NCI-H146 treated with DMSO at 0.1 percent for 48 hours (cell line): ENCODE measurements around the gene KDM4F.

Experiments used
- DNase-seq: peaks from one replicate; lab custom pipeline; 2025; ENCODE audit not compliant: unreplicated experiment; lab: John Stamatoyannopoulos, UW

Gene KDM4F

GRCh38 chr11:95059046-95059445 lies 9.8 kb downstream of the KDM4F start:
- no peak for DNase-seq

- DNase-seq = no peak
Observed at GRCh38 chr11:95065336-95065735, 16.1 kb downstream of the KDM4F start.

DNA sequence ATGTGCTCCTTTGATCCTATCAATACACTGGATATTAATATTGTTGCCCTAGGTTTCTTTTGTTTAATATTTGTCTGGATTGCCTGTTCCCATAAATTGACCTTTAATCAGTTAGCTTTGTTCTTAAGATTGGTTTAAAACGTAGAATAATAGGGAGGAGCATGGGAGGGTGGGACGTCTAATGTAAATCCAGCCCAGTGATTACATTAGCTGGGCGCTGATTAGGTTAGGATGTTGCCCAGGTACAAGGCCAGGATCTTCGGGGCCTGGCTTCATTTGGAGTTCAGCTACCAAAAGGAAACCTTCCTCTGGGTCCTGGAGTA lies 17.5 kb downstream of the KDM4F start, which contains the start of gene SRSF8:
Gene SRSF8, plus strand, starts transcription at position 204 of the 323 bp plus-strand sequence. CDS start 308 bp downstream, outside the sequence.
- peak; percentile 41 for DNase-seq

DNA sequence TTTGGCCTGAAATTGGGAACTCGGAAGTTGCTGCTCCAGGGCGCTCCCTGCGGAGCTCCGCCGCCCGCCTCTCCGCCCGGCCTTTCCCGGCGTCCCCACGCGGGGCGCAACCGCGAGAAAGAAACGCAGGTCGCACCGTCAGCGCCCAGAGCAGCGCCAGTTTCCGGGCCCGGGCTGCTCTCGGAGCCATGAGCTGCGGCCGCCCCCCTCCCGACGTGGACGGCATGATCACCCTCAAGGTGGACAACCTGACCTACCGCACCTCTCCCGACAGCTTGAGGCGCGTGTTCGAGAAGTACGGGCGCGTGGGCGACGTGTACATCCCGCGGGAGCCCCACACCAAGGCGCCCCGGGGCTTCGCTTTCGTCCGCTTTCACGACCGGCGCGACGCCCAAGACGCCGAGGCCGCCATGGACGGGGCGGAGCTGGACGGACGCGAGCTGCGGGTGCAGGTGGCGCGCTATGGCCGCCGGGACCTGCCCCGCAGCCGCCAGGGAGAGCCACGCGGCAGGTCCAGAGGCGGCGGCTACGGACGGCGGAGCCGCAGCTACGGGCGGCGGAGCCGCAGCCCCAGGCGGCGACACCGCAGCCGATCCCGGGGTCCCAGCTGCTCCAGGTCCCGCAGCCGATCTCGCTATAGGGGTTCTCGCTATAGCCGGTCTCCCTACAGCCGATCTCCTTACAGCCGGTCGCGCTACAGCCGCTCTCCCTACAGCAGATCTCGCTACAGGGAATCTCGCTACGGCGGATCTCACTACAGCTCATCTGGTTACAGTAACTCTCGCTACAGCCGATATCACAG lies 18.0 kb downstream of the KDM4F start:
- peak; percentile 29 for DNase-seq

DNA sequence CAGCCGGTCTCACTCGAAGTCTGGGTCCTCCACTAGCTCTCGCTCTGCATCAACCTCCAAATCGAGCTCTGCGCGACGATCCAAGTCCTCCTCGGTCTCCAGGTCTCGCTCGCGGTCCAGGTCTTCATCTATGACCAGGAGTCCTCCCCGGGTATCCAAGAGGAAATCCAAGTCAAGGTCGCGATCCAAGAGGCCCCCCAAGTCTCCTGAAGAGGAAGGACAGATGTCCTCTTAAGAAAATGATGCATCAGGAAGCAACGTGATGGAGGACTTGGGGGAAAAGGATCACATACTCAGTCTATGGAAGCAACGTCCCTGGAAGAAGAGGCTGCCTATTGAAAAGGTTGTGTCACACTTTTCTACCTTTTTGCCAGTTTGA lies 18.6 kb downstream of the KDM4F start:
- DNase-seq = no peak

GRCh38 chr11:95068549-95068948 lies 19.3 kb downstream of the KDM4F start:
- DNase-seq = no peak

DNA sequence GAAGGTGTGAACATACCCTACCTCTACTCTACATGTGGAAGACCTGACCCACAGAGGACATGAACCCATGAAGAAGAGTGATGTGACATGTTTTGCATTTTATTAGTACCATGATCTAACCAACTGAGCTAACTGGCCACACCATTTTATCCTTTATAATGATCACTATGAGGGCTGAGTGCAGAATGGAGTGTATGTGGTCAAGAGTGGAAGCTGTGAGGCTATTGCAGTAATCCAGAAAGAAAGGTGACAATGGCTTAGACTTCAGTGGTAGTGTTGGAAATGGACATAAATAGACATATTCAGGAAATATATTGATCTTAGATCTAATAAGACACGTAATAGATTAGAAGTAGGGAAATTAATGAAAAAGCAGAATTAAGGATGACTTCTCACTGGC lies 21.2 kb downstream of the KDM4F start:
- no peak for DNase-seq

GRCh38 chr11:95072948-95073347 lies 23.7 kb downstream of the KDM4F start:
- DNase-seq = no peak

DNA sequence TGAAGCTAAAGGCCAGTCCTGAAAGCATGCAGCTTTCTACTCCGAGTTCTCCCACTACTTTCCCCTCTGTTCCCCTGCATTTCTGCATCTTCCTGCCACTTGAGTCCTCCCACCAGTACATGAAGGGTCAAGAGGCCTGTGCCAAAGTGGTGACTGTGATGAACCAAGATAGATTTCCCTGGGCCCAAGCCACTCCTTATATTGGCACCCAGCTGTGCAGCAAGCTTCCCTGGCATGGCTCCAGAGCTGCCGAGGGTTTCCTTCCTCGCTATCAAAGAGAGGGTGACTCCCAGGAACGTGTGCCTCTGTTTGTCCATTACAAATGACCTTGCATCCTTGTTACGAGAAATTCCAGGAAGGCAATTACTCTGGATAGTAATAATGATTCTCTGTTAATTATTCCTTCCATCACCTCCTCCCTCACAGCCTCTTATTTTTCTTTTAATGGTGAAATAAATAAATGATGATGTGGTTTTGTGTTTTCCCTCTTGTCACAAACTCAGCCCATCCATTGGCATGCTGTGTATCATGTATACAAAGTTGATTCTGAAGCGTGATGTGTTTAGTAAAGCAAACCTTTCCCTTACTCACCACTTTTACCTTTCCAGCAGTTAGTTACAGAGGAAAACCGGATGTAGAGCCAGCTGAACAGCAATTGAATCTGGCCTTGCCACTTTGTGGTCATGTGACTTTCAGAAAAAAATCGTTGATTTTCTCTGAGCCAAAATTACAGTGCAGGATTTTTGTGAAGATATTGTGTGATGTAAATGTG lies 25.8 kb downstream of the KDM4F start:
- no peak for DNase-seq

DNA sequence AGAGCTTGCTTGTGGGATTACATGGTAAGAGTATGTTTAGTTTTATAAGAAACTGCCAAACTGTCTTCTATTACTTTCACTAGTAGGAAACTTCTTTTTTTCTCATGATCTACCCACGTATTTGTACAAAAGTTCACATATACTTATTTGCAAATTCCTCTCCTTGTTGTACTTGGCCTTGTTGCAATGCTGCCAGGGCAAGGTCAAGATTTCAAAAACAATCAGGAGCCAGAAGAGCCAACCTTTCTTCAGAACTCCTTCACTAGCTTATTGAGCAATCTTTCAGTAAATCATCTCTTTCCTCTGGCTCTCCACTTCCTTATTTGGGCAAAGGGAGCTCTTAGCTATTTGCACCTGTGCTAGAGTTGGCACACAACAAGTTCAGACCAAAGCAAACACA lies 27.2 kb downstream of the KDM4F start:
- no peak for DNase-seq

GRCh38 chr11:95076981-95077380 lies 27.8 kb downstream of the KDM4F start:
- no peak for DNase-seq

- DNase-seq = no peak
Observed at GRCh38 chr11:95078526-95078925, 29.3 kb downstream of the KDM4F start.

DNA sequence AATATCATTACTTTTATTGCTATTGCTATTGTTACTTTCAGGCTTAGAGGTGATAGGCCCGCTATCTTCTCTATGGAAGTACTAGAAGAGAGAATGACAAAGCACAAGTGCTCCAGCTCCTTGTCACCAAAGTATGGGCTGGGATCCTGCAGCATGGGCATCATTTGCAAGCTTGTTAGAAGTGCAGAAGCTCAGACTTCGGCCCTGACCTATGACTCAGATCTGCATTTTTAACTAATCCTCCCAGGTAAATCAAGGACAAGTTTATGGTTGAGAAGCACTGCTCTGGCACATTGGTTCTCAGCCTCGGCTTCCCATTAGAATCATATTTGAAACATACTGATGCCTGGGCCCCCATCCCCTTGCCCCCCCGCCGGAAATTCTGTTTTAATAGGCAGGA lies 31.8 kb downstream of the KDM4F start:
- DNase-seq = no peak

DNA sequence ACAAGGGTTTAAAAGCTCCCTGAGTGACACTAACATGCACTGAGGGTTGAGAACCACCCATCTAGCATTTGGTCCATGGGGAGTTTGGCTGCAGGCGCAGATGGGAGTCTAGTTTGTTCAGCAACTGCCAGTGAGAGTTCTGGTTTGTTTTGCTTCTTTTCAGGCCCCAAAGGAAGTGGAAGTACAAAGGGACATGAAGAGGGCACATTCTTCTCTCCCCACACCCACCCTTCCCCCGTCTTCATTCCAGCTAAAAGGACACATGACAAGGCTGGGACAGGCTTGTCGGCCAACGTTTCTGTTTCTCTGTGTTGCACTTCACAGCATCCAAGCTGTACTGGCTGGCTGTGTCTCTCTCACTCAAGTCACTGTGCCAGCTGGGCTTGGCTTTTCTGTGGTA lies 32.2 kb downstream of the KDM4F start:
- DNase-seq = no peak

DNA sequence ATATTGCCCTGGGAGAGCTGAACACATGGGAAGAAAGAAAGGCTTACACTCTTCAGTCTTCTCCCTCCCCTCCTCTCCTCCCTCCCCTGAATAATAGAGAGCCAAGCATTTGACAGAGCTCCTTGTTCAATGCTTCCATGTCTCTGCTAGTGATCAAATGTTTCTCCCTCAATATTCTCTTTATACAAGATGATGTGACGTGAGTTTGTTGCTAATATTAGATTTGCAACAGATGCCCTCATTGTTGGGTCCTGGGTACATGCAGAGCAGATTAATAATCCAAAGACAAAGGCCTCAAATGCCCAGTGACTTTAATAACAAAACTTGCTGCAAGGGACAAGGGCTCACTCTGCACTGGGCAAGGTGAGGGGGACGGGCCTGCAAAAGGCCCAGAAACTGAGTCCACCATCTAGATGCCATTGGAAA lies 33.4 kb downstream of the KDM4F start:
- DNase-seq = no peak

- DNase-seq = no peak
Observed at GRCh38 chr11:95084509-95084908, 35.3 kb downstream of the KDM4F start.

DNA sequence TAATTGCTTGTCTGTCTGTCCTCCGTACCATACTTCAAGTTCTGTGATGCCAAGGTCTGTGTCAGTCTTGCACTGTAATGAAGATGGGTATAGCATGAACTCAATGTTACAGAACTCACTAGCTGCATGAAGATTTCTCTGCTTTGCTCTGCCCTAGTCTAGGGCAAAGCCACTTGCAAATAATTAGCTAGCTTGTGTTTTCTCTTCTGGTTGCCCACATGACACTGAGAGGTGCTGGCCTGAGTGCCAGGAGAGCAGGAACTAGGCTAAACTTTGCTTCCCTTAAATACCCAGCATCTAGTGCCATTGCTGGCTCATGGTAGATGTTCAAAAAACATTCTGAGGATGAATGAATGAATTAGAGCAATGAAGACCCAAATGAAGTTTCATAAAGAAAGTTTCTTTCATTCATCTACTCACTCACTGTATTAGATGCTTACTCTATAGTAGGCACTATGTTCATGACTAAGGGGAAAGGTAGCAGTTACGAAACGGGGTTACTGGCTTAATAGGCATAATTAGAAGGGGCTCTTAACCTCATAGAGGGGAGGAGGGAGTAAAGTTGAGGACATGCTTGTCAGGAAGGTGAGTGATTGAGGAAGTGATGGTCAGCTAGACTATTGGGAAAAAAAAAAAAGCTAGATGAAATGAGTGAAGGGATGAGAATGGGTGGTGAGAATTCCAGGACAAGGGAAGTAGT lies 36.0 kb downstream of the KDM4F start:
- no peak for DNase-seq

GRCh38 chr11:95086151-95086550 lies 36.9 kb downstream of the KDM4F start:
- DNase-seq = no peak

DNA sequence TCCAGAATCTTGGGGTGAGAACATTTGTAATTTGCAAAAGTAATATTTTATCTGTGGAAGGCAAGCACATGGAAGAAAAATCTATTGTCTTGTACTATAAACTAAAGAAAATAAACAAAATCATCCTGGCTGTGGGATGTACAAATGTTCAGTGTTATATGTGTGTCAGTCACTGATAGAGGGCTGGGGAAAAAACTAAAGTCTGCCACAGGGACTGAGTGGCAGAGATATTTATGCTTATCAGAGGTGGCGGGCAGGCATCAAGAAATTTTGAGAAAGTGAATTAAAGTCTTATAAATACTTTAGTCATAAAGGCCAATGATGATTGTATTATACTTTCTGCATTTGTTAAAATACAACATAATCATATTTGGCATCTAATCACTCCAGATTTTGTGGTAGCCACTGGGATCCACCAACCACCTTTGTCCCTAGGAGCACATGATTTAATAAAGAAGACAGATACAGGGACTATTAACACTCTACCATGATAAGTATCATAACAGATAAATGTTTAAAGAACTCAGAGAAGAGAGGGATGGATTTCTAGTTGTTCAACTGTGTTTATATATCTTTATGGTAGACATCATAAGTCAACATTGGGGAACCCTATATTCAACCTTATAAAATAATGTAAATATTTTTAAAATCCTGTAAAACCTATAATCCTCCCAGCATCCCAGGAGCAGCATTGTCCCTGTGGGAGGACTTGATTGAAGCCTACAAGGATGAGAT lies 37.8 kb downstream of the KDM4F start:
- no peak for DNase-seq

DNA sequence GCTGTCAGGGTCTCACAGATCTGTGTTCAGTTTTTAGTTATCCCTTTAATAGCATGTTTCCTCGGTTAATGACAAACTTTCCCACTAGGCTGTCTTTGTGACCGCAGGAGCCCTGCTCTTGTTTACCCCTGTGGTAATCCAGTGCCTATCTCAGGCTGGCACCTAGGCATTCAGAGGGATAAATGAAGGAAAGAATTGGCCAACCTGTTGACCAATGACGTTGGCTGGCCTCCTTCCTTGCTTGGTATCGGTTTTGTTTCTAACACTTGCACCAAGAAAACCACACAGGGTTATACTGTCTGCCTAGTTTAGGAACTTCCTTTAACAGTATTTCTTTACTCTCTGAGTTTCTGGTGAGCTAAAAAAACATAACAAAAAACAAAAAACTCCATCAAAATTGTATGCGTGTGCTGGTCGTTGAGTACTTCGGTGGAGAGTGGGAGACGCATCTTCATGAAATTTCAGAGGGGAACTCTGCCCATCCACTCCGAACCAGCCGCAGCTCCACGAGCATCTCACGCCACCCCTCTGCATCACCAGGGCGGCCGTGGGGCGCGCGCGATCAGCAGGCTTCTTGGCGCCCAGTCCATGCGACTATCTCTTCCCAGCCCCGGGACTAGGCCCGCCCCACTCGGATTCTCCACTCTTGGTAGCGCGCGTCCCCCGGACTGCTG lies 39.9 kb downstream of the KDM4F start:
- no peak for DNase-seq
